Eye (tissue), 1 donor: ENCODE results near the gene HIPK2.

ENCODE experiments used
- DNase-seq: peaks from one replicate; pipeline ENCODE4 v3.0.0-alpha.2; 2015

Gene HIPK2

DNA sequence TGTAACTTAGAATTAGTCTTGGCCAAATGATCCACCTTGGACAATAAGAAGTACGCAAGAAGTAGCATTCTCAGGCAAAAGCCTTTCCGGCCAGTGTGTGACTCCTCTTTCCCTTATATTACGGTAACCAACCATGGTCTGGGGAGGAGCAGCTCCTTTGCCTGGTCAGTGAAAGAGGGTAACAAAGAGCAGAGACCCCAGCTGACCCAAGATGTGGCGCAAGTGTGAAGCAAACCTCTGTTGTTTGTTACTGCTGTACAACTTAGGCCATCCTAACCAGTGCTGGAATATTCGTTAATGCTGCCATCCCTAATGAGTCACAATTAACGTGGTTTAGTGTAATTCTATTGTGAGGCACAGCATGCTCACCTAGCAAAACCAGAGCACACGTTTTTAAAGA, 44.0 kb downstream of the HIPK2 start:
- DNase-seq, result no peak

DNA sequence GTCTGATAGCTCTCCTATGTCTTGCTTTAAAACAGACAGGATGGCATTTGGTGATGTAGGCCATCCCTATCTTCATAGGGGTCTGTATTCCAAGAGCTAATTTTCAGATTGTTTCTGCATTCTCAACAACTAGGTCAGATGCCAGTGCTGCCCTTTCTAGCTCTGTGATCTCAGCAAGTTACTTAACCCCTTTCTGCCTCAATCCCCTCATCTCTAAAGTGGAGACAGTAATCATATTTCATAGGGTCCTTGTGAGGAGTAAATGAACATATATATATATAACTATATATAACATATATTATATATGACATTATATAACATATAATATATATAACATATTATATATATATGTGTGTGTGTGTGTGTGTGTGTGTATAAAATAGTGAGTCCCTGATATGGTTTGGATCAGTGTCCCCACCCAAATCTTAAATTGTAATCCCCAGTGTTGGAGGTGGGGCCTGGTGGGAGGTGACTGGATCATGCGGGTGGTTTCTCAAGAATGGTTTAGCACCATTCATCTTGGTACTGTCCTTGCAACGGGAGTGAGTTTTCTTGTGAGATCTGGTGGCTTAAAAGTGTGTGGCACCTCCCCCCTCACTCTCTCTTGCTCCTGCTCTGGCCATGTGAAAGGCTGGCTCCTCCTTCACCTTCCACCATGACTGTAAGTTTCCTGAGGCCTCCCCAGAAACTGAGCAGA, 45.2 kb downstream of the HIPK2 start:
- DNase-seq, result no peak

GRCh38 chr7:139731802-139732470, 45.9 kb downstream of the HIPK2 start:
- no peak for DNase-seq

DNA sequence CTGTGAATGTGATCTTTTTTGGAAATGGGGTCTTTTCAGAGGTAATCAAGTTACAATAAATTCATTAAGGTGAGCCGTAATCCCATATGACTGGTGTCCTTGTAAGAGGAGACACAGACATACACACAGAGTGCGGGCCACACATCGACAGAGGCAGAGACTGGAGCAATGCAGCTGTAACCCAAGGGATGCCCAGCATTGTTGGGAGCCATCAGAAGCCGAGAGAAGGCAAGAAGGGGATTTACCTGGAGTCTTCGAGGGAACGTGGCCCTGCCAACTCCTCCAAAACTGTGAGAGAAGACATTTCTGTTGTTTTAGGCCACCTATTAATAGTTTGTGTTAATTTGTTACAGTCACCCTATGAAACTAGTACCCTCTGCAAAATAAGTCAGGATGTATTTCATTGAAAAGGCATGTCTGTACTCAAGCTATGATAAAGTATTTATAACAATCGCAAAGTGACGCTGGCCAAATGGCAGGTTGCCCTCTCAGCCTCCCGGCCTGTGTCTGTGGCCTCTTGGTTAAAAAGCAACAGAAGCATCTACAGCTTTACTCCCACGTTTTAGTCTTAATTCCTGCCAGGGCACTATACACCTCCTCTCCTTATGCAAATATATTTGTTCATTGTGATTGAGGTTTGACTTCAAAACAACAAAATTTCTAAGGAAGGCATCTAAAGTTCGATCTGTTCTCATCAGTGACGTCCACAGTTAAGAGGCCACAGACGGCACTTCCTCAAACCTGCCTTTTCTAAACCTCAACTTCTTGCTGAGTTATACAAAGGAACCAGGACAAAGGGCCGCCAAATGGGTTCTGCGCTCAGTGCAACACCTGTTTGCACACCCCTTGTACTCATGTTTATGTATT, 46.8 kb downstream of the HIPK2 start:
- no peak for DNase-seq

- no peak for DNase-seq
Observed at GRCh38 chr7:139728203-139728602, 49.6 kb downstream of the HIPK2 start.

- no peak for DNase-seq
Observed at GRCh38 chr7:139727151-139727705, 50.6 kb downstream of the HIPK2 start.

DNA sequence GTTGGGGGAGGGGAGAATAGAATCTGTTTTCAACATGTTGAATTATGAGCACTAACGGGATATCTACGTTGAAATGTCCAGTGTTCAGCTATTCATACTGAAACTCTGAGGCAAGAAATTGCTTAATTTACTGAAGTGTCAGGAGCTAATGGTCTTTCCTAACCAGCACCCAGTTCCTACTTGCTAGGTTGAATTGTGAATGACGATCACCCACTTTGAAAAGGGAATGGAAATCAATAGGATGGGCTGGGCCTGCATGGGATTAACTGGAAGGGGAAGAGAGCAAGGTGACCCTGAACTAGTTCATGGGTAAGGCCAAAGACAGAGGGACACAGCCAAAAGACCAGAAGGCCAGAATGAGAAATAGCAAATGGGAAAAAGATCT, 51.3 kb downstream of the HIPK2 start:
- no peak for DNase-seq

DNA sequence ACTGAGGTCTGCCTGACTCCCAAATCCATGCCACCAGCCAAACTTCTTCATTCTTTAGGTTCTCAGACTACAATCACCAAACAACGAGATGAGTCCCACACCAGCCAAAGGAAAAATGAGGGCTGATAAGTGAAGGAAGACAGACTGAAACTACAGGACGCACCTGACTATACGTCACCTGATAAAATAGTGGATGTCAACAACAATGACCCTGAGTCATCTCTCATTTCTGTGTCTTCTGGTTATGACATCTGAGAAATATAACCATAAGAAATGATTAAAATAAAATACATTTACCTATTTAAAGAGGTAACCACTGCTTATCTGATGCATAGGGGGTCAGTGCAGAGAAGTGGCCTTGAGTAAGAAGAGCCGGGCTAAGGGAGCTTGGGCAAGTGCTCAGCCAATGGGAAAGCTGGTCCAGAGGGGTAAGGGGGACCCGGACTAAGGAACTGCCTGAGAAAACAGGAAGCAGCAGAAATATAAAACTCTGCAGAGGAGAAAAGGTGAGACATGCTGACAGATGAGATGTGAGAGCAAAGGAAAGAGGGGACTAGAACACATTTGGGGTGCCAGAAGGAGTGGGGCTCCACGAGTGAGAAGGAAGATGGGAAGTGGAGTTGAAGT, 51.8 kb downstream of the HIPK2 start:
- no peak for DNase-seq

DNA sequence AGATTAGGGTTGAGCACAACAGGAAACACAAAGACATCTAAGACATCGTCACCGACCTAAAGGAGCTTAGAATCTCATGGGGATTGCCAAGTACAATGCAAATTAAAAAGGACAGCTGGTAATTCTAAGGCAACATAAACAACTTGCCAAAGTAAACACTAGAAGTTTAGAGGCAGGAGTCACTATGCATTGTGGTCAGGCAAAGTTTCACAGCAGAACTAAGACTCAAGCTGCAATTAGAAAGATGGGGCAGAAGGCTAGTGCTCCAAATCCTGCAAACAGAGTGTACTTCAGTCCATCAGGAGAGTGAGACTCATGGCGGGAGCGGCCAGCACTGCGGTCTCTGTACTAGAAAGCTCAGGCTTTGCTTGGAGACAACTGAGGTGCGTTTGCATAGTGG, 52.7 kb downstream of the HIPK2 start:
- DNase-seq, result no peak

GRCh38 chr7:139722604-139723003, 55.2 kb downstream of the HIPK2 start:
- no peak for DNase-seq

DNA sequence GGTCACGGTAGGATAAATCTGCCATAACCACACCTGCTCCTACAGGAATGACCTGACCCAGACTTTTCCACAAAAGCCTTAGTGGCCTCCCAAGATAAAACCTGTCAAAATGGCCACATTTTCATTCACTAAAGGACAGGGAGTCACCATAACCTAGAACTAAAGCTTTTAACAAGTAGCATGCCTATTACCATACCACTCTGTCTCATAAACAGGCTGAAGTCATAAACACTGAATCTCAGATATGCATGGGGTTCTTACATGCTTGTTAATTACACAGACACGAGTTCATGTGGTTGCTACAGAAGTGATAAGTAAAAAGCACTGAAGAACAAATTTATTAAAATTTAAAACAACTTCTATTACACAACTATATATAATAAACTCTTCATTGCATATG, 56.0 kb downstream of the HIPK2 start:
- DNase-seq, result no peak

GRCh38 chr7:139721417-139721816, 56.4 kb downstream of the HIPK2 start:
- no peak for DNase-seq

GRCh38 chr7:139720705-139721231, 57.0 kb downstream of the HIPK2 start:
- no peak for DNase-seq

GRCh38 chr7:139720186-139720585, 57.6 kb downstream of the HIPK2 start:
- DNase-seq, result no peak

DNA sequence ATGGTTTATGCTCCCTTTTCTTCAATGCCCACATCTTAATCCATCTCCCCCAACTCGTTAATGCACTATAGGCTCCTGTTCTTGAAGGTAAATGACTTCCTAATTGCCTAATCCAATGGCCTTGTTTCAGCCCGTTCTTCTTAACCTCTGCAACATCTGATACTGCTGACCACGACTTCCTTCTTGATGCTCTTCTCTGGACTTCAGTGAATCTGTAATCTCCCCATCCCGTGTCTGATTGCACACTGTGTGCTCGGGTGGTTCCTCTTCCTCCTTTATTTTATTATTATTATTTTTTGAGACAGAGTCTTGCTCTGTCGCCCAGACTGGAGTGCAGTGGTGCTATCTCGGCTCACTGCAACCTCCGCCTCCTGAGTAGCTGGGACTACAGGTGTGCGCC, 58.9 kb downstream of the HIPK2 start:
- no peak for DNase-seq

DNA sequence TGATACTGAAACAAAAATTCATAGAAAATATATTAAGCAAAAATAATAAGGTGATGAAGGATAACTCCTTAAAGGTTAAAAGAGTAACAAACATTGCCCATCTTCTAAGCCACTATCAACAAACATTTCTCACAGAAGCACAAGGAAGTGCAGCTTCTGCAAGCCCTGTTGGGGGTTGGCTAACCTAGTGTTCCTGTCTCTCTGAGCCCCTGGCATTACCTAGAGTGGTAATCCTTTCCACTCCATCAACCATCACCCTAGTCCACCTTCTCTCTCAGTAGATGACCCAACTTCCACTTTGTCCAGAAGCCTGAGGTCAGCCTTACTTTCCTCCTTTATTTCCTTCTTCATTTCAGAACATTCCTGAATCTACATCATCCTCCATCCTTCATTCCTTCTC, 59.7 kb downstream of the HIPK2 start:
- DNase-seq, result no peak

DNA sequence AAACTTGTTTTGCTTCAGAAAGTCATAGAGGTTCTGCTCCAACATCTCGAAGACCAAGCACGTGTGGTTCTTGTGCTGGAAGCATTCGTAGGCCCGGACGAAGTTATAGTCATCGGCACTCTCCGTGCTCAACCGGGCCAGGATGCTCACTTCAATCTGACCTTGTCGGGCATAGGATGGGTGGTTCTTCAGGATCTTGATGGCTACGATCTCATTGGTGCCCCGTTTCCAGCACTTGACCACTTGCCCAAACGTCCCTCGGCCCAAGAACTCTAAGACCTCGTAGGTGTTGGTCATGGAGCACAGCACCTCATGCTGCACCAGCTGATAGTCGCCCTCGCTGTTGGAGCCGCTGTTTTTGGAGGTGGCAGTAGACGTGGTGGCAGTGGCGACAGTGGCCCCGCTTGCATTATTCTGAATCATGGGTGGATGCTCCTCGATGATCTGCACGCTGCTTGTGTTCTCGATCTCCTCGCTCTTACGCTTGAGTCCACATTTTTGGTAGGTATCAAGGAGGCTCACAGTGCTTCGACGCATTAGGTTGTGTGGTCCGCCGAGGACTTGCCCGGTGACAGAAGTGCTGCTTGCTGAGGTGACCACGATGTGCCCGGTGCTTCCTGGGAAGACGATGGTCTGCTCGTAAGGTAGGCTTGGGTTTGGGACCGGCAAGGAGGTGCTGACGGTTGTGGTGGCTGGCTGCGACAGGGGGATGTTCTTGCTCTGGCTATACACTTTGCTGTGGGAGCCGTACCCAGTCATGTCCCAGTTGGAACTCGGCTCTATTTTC, 61.4 kb downstream of the HIPK2 start:
- DNase-seq, result no peak

- DNase-seq, result no peak
Observed at GRCh38 chr7:139715194-139715815, 62.5 kb downstream of the HIPK2 start.

DNA sequence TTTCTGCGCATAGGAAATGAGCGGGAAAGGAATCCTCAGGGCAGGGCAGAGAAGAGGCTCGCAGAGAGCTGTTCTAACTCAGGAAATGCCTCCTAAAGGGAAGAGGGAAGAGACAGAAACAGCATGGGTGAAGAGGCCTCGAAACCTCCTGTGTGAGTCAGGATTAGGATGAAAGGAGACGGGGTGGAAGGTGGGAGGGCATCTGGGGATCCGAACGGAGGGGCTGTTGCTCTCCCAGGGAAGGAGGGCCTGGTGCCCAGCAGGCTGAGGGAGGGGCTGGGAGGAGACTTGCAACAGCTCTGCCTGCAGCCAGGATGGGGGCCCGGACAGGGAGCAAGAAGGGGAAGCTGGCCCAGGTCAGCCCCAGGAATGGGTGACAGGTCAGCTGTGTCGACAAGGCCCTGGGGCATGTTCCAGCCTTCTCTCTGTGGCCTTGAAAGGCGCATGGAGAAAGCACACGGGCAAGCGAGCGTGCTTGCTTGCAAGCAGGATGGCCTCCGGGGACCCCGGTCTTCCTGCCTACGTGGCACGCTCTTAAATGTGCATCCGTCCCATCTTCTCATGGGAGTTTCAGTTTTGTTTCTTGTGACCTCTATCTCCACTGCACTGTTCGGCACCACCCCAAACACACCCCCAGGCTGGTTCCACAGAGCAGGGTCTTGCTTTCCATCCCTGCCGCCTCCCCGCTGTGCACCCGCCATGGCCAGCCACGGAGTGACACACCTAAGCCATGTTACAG, 63.5 kb downstream of the HIPK2 start:
- DNase-seq, result peak; percentile 56

- DNase-seq, result no peak
Observed at GRCh38 chr7:139713526-139714162, 64.2 kb downstream of the HIPK2 start.
